ENCODE data around the gene HOMER2. TPM values are rescaled to one million over a fixed set of nuclear protein-coding genes. Genes with fewer than 3 reads are reported as not detected.

The HOMER2 gene
- total and polyA plus RNA-seq, 11 donors = 15.2 to 60.5 (median 36.9) TPM

DNA sequence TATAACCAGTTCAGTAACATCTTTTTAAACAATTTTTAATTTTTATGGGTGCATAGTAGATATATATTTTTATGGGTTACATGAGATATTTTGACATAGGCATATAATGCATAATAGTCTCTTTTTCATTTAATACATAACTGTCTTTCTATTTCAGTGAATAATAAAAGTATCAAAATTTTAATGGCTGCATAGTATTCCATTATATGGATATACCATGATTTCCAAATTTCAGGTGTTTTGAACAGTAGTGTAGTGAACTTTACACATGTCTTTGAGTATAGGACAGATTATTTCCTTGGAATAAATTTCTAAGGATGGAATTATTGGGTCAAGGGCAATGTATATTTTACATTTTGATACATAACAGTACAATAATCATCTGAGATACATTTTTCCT lies 132.4 kb downstream of the HOMER2 start:
- TF ChIP-seq POLR2A (IDR thresholded peaks at IDR 0.05) = no peak
- TF ChIP-seq, protein P1, sequence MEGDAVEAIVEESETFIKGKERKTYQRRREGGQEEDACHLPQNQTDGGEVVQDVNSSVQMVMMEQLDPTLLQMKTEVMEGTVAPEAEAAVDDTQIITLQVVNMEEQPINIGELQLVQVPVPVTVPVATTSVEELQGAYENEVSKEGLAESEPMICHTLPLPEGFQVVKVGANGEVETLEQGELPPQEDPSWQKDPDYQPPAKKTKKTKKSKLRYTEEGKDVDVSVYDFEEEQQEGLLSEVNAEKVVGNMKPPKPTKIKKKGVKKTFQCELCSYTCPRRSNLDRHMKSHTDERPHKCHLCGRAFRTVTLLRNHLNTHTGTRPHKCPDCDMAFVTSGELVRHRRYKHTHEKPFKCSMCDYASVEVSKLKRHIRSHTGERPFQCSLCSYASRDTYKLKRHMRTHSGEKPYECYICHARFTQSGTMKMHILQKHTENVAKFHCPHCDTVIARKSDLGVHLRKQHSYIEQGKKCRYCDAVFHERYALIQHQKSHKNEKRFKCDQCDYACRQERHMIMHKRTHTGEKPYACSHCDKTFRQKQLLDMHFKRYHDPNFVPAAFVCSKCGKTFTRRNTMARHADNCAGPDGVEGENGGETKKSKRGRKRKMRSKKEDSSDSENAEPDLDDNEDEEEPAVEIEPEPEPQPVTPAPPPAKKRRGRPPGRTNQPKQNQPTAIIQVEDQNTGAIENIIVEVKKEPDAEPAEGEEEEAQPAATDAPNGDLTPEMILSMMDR (IDR thresholded peaks at IDR 0.05) = no peak
- no peak for DNase-seq
- no peak overlapping the region for H3K27ac ChIP-seq

DNA sequence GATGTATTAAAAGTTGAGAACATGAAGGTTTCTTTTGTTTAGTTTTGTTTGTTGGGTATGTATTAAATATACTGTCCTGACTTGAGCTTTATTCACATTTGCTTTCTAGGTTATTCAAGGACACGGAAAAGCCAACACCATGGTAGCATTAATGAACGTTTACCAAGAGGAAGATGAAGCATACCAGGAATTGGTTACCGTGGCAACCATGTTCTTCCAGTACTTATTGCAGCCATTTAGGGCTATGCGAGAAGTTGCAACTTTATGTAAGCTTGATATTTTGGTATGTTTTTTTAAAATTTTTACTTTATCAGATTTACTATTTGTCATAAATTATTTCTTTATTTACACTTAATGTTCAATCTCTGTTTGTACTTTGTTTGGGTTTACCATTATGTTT lies 139.5 kb downstream of the HOMER2 start:
- Histone ChIP-seq H3K9me3 (no peaks in the 10 kb centered on the region), H3K27ac (no peak overlapping the region), H3K4me3 (no peak overlapping the region), H3K27me3 (no peaks in the 10 kb centered on the region), H3K36me3 (peaks cover 0 to 56% (median 50%) of the 10 kb centered on the region in 9 donors), H3K4me1 (peaks cover 0 to 49% (median 32%) of the 10 kb centered on the region in 12 donors)
- DNase-seq (no peak), ATAC-seq (no peak)
- intact Hi-C loops (cut with DNase I) = loop anchor here in 1 of 10 donors (10.0 kb wide), 1 partner anchor 62 kb away; no protein-coding TSS in a partner anchor
- no peak for TF ChIP-seq POLR2A (IDR thresholded peaks at IDR 0.05)
- TF ChIP-seq, protein P1 (IDR thresholded peaks at IDR 0.05) = no peak
- WGBS, 4 donors = 73 to 81% (median 77%) methylated on average over 4 of the region's 4 CpGs

More for the DNA sequence above, 132.4 kb downstream of the HOMER2 start:
- Histone ChIP-seq H3K9me3 (peaks cover 0 to 5% (median 0%) of the 10 kb centered on the region in 12 donors), H3K36me3 (peaks cover 0 to 100% (median 98%) of the 10 kb centered on the region in 9 donors), H3K4me3 (no peak overlapping the region), H3K27me3 (no peaks in the 10 kb centered on the region), H3K4me1 (peaks cover 0 to 9% (median 0%) of the 10 kb centered on the region in 12 donors)
- intact Hi-C loops (cut with DNase I) = no loop called here
- no peak for ATAC-seq

DNA sequence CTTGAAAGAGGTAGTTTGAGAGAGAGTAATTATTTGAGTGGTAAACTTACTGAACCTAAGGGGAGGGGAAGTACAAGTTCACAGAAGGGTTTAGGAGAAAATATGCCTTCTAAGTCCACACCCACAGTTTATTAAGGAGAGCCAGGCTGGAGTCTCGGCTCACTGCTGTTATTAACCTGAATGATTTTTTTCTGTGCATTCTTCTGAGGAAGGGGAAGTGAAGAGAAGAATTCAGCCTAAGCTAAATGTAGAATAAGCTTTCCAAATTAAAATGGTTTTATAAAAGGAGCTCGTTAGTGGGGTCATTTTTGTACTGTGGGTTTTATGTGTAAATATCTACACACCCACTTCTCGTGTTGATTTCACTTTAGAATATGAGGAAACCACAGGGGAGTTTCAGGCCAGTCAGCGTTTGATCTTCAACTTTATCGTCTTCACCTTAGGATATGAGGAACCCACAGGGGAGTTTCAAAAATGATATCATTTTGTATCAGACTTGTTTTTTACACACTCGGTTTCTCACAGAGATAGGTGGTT lies 141.6 kb downstream of the HOMER2 start:
- H3K4me1 ChIP-seq = peaks cover 0 to 51% (median 33%) of the 10 kb centered on the region in 12 donors
- ATAC-seq = no peak
- H3K9me3 ChIP-seq = no peaks in the 10 kb centered on the region
- 0 to 1% (median 1%) methylated on average over 6 of the region's 6 CpGs for WGBS, 4 donors
- peaks cover 0 to 36% (median 30%) of the 10 kb centered on the region in 9 donors for H3K36me3 ChIP-seq
- no peak for TF ChIP-seq POLR2A (IDR thresholded peaks at IDR 0.05)
- TF ChIP-seq, protein P1 (IDR thresholded peaks at IDR 0.05) = no peak
- DNase-seq = no peak
- intact Hi-C loops (cut with DNase I) = loop anchor here in 1 of 10 donors (10.0 kb wide), 1 partner anchor 64 kb away; no protein-coding TSS in a partner anchor
- H3K4me3 ChIP-seq = peak overlapping the region in 11 of 12 donors; percentile 71 to 99 (median 90)
- H3K27ac ChIP-seq = peak overlapping the region; percentile 96 to 100 (median 99)
- H3K27me3 ChIP-seq = no peaks in the 10 kb centered on the region

DNA sequence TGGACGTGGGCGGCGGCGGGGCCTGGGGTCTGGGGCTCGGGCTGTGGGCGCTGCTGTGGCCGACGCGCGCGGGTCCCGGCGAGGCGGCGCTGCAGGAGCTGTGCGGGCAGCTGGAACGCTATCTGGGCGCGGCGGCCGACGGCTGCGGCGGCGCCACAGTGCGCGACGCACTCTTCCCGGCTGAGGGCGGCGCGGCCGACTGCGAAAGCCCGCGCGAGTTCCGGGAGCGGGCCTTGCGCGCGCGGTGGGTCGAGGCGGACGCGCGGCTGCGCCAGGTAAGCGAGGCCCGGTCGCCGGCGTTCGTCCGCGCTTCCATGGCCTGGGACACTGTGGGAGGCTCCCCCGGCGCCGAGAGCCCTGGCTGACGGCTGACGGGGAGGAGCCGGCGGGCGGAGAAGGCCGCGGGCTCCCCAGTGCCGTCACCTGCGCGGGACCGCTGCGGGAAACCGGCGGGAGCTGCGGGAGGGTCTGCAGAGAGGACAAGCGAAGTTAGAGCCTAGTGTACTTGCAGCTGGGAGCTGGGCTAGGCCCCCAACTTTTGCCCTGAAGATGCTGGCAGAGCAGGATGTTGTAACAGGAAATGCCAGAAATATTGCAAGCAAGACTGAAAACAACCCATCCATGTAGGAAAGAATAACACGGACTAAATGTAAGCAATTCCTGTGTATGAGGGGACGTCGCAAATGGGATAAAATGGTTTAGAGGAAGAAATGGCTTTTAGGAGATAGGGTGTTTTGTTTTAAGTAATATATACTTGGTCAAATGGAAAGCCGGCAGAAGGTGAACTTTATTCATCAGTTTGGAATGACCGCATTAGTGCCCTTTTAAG lies 142.2 kb downstream of the HOMER2 start:
- H3K27ac ChIP-seq = peak overlapping the region; percentile 96 to 100 (median 99)
- 0 to 1% (median 1%) methylated on average over 32 to 81 of the region's 81 CpGs for WGBS, 4 donors
- H3K9me3 ChIP-seq = no peaks in the 10 kb centered on the region
- no peak for ATAC-seq
- H3K4me1 ChIP-seq = peaks cover 0 to 51% (median 33%) of the 10 kb centered on the region in 12 donors
- intact Hi-C loops (cut with DNase I) = loop anchor here in 1 of 10 donors (10.0 kb wide), 1 partner anchor 65 kb away; no protein-coding TSS in a partner anchor
- TF ChIP-seq, protein P1 (IDR thresholded peaks at IDR 0.05) = no peak
- no peak for TF ChIP-seq POLR2A (IDR thresholded peaks at IDR 0.05)
- H3K27me3 ChIP-seq = no peaks in the 10 kb centered on the region
- peak overlapping the region; percentile 71 to 99 (median 89) for H3K4me3 ChIP-seq
- H3K36me3 ChIP-seq = peaks cover 0 to 29% (median 23%) of the 10 kb centered on the region in 9 donors
- peak; percentile 30 to 72 (median 35) for DNase-seq
